Measurements from ENCODE around the gene OTOF. TPM values are rescaled to one million over a fixed set of nuclear protein-coding genes. Genes with fewer than 3 reads are reported as not detected.

OTOF gene
- total RNA-seq, 1 experiment from 2014 or later = not detected

DNA sequence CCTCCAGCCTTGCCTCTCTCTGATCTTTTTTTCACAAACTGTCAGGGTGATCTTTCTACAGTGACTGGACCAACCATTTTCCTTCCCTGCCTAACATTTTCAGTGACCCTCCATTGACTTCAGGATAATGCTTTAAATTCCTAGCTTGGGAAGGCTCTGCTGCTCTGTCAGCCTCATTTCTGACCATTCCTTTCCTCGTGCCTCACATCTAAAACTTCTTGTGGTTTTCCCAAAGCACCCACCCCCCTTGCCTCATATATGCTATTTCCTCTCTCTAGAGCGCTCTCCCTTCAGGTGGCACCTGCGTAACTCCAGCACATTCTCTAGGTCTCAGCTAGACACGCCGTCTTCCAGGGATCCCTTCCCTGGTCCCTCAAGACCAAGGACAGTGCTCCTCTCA lies 39.0 kb downstream of the OTOF start:
- DNase-seq (ENCODE audit: low read depth) = no peak
- in situ Hi-C loops (cut with HindIII; ENCODE audit: low pct_unique_long_range_greater_than_20kb, low sequenced_read_pairs) = no loop called here

DNA sequence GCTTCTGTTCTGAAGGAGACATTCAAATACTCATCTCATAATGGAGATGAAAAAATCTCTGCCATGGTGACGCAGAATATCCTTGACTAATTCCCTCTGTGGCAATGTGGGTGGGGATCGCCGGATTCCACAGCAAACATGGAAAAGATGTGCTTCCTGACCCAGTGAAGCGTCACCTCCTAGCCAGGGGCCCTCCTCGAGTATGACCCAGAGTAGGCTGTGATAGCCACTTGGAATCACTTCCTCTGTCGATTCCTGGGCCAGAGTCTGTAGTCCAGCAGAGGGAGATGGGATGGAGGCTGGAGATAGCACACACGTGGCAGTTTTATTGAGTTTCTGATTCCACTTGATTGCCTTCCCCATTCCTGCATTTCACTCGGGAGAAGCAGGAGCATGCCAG lies 39.4 kb downstream of the OTOF start:
- in situ Hi-C loops (cut with HindIII; ENCODE audit: low pct_unique_long_range_greater_than_20kb, low sequenced_read_pairs) = no loop called here
- peak; percentile 78 for DNase-seq (ENCODE audit: low read depth)

DNA sequence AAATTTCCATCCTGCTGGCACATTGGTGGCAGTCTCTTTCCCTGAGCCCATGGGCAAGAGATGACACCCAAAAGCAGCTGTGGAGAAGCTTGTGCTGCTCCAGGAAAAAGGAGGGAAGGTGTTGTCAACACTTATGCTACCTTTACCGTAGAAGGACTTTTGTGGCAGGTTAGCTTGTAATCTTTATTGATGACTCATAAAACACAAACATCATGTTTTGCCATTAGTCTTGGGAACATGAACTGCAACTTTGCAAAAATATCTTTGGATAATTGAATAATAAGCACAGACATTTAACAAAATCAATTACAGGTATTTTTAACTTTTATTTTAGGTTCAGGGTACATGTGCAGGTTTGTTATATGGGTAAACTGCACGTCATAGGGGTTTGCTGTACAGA lies 42.8 kb downstream of the OTOF start:
- DNase-seq (ENCODE audit: low read depth) = no peak
- in situ Hi-C loops (cut with HindIII; ENCODE audit: low pct_unique_long_range_greater_than_20kb, low sequenced_read_pairs) = no loop called here

DNA sequence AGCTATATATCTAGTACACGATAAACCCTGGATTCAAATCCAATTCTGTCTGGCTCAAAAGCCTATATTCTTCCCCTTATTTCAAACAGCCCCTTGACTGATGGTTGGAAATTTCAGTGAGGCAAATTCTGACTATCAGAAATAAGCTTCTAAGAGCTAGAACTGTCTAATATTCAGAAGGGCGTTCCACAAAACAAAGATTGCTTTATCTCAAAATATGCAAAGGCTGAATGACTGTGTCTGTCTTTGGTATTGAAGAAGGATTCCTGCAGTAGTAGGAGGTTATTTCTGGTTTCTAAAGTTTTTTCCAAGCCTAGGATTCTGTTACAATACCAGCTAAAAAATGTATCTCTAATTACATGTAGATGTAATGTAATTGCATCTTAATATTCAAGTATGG lies 45.1 kb downstream of the OTOF start:
- in situ Hi-C loops (cut with HindIII; ENCODE audit: low pct_unique_long_range_greater_than_20kb, low sequenced_read_pairs) = no loop called here
- no peak for DNase-seq (ENCODE audit: low read depth)

DNA sequence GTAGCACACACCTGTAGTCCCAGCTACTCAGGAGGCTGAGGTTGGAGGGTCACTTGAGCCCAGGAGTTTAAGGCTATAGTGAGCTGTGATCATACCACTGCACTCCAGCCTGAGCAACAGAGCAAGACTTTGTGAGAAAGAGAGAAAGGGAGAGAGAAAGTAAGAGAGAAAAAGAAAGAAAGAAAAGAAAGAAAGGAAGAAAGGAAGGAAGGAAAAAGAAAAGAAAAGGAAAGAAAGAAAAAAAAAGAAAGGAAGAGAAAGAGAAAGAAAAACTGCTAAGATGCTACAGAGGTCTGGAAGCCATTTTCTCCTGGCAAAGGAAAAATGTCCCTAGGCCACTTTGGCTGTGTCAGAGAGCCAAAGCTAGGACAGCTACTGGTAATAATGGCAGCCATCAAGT lies 45.6 kb downstream of the OTOF start:
- DNase-seq (ENCODE audit: low read depth) = no peak
- in situ Hi-C loops (cut with HindIII; ENCODE audit: low pct_unique_long_range_greater_than_20kb, low sequenced_read_pairs) = no loop called here

DNA sequence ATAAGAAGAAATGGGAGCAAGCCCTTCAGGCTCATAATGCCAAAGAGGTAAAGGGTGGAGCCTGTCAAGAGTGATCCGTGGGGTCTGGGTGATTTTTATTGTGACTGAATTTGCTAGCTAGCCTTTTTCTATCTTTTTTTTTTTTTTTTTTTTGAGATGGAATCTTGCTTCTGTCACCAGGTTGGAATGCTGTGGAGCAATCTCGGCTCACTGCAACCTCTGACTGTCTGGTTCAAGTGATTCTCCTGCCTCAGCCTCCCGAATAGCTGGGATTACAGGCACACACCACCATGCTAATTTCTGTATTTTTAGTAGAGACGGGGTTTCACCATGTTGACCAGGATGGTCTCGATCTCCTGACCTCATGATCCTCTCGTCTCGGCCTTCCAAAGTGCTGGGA lies 47.1 kb downstream of the OTOF start:
- in situ Hi-C loops (cut with HindIII; ENCODE audit: low pct_unique_long_range_greater_than_20kb, low sequenced_read_pairs) = no loop called here
- no peak for DNase-seq (ENCODE audit: low read depth)

DNA sequence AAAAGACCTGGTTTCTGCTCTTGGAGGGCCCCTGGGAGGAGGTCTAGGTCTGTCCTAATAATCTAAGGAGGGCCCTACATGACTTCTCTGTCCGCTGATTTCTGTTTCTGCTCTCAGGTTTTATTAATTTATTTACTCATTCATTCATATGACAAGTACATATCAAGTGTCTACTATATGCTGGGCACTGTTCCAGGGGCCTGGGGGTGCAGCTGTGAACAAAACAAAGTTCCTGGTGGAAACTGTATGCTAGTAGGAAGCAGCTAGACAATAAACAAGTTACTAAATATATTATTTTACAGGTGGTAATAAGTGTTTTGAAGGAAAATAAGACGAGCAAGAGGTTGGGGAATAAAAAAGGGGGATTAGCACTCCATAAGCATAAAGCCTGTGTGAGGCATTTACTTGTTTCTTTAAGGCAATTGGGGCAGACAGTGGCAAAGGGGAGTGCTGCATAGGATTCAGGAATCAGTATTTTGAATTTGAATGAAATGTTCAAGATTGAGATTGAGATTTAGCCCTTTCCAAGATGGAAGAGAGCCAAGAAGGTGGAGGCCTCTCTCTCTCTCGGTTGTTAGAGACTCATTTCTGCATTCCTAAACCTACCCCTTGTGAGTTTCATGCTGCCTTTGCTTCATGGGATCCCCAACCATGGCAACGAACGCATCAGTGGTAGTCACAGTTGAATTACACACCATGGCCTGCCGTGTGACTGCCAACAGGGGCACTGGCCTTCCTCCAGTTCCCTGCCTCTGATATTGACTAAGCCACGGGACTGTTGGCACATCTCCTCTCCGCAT lies 47.9 kb downstream of the OTOF start:
- no peak for DNase-seq (ENCODE audit: low read depth)
- in situ Hi-C loops (cut with HindIII; ENCODE audit: low pct_unique_long_range_greater_than_20kb, low sequenced_read_pairs) = no loop called here

DNA sequence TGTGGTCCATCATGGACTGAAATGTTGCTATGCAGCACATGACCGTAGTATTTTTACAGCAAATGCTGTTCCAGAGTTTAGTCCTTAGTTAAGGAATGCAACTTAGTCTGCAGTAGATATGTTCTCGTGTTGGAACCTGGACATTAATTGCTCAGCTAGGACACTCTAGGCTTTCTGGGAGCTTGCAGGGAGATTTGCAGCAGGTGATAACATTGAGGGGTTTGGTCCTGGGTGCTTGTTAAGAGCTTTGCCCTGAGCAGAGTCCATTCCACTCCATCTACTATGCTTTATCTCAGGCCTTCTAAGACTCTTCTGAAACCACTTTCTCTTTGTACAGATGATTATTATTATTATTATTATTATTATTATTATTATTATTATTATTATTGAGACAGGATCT lies 49.1 kb downstream of the OTOF start:
- DNase-seq (ENCODE audit: low read depth) = no peak
- in situ Hi-C loops (cut with HindIII; ENCODE audit: low pct_unique_long_range_greater_than_20kb, low sequenced_read_pairs) = no loop called here

DNA sequence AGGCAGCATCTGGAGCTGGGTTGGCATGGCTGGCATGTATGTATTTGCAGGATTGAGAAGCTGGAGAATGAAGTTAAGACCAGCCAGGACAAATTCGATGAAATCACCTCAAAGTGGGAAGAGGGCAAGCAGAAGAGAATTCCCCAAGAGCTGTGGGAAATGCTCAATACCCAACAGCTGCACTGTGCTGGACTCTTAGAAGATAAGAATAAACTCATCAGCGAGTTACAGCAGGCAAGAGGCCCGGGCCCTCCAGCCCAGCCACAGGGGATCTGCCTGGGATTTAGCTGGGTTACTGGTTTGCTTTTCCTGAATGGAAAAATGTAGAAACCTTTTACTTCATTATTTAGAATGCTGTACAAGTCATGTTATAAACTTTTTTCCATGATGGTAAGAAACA lies 53.7 kb downstream of the OTOF start:
- DNase-seq (ENCODE audit: low read depth) = no peak
- in situ Hi-C loops (cut with HindIII; ENCODE audit: low pct_unique_long_range_greater_than_20kb, low sequenced_read_pairs) = no loop called here

DNA sequence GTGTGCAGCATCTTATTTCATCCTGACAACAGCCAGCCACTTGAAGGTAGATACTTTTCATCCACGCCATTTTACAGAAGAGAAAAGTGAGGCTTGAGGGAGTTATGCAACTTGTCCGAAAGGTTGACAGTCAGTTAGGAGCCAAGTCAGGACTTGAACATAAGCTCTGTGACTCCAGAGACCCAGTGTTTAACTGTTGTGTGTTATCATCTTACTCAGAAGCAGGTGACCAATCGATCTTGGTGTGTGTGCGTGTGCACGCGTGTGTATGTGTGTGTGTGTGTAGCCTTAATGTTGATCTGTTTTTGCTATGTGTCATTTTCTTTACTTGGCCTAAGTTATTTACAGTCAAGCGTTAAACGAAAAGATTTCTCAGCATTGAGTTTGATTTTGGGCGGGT lies 54.2 kb downstream of the OTOF start:
- in situ Hi-C loops (cut with HindIII; ENCODE audit: low pct_unique_long_range_greater_than_20kb, low sequenced_read_pairs) = no loop called here
- no peak for DNase-seq (ENCODE audit: low read depth)

DNA sequence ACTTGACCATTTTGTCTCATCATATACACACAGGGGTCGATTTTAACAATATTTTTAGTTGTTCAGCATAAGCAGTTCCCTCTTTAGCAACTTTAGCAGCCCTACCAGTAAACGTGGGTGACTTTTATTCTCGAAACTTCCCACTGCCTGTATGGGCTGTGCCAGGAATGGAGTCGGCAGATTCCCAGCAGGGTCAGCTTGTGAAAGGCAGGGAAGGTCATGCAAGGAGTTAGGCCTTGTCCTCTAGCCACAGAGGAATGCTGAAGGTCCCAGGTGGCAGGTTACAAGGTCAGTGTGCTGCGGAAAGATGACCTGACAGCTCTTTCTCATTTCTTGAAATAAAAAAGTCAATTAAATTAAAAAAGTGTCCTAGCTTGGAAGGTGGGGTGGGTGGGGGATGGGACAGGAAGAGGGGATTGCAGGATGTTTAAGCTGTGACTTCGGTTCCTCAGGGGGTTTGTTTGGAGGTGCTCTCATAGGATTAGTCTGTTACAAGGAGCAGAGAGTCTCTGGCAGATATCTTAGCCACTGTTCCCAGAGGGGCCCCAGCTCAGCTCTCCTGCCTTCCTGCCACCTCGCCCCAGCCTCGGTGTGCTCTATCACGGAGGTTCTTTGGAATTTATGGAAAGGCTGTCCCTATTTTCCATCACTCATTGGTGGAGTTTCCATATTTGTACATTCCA lies 54.8 kb downstream of the OTOF start:
- no peak for DNase-seq (ENCODE audit: low read depth)
- in situ Hi-C loops (cut with HindIII; ENCODE audit: low pct_unique_long_range_greater_than_20kb, low sequenced_read_pairs) = no loop called here

DNA sequence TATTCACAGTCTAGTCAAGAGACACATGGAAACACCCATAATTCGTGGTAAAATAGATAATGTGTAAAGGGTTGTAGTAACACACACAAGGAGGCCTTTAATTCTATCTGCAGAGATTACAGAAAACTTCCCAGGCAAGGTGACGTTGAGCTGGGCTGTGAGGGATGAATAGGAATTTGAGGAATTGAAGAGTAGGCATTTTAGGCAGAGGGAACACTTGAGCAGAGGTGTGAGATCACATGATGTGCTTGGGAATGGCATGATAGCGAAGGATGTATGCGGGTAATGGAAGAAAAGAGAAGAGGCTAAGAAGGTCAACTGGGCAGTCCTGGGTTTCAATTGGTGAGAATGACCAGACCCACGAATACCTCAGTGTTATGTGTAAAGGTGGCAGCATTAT lies 56.0 kb downstream of the OTOF start:
- in situ Hi-C loops (cut with HindIII; ENCODE audit: low pct_unique_long_range_greater_than_20kb, low sequenced_read_pairs) = no loop called here

DNA sequence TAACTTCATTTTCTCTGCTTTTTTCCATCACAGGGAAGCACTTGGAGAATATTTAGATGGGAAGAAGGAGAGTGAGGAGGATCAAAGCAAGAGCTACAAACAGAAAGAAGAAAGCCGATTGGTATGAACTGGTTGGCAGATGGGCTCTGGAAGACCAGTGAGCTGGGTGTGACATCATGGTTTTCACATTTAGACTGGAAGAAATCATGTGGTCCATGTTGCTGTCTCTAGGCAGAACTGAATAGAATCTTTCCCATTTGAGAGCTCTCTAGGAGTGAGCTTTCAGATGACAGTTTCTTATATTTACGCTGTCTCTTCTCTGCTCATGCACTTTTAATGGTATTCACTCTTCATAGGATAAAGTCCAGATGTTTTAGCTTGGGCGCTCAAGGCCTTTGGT lies 63.6 kb downstream of the OTOF start:
- DNase-seq (ENCODE audit: low read depth) = no peak
- in situ Hi-C loops (cut with HindIII; ENCODE audit: low pct_unique_long_range_greater_than_20kb, low sequenced_read_pairs) = no loop called here

More for the DNA sequence above, 56.0 kb downstream of the OTOF start:
- no peak for DNase-seq (ENCODE audit: low read depth)

DNA sequence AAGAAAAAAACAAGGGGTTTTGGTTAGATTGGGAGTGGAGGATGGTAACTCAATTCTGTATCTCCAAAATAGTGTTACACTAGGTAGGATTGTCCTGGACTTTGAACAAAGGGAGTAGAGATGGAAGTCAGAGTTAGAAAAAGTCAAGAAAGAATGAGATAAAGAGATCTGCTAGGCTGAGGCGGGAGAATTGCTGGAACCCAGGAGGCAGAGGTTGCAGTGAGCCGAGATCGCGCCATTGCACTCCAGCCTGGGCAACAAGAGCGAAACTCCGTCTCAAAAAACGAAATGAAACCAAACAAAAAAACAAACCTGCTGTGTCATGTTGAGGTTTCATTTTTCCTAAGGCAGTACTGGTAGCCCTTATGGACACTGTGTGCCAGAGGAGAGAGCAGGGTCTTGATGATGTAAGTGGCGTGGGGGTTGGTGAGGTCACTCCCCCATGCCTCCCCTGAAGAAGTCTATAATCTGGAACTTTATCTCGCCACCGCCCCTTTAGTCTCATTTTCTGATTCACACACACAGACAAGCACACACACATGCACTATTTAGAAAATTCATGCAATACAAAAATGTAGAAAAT lies 65.7 kb downstream of the OTOF start:
- in situ Hi-C loops (cut with HindIII; ENCODE audit: low pct_unique_long_range_greater_than_20kb, low sequenced_read_pairs) = no loop called here
- peak; percentile 66 for DNase-seq (ENCODE audit: low read depth)

DNA sequence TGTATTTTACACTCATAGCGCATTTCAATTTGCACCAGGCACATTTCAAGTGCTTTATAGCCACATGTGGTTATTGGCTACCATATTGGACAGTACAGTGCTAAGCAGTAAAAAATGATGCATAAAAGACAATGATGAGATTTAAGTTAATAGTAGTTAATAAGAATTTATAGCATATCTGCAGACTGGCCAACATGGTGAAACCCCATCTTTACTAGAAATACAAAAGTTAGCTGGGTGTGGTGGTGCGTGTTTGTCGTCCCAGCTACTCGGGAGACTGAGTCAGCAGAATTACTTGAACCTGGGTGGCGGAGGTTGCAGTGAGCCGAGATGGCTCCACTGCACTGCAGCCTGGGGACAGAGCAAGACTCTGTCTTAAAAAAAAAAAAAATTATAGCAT lies 66.5 kb downstream of the OTOF start:
- in situ Hi-C loops (cut with HindIII; ENCODE audit: low pct_unique_long_range_greater_than_20kb, low sequenced_read_pairs) = no loop called here

DNA sequence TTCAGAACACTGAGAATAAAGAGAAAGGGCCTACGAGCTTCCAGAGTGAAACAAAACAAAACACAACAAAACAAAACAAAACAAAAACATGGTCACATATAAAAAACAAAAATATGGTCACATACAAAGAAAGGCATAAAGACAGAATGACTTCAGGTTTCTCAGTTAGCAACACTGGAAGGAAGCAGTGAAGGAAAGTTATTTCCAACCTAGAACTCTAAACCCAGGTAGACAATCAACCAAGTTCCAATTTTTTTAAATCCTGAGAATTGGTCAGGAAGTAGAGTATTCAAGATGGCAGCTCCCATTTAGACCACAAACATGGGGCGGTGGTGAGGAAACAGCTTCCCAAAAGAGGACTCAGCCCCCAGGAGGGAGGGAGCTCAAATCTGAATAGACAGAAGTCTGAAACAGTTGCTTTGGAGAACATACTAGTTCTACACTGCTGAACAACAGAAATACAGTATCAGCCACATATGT lies 67.1 kb downstream of the OTOF start:
- DNase-seq (ENCODE audit: low read depth) = no peak
- in situ Hi-C loops (cut with HindIII; ENCODE audit: low pct_unique_long_range_greater_than_20kb, low sequenced_read_pairs) = no loop called here

More for the DNA sequence above, 66.5 kb downstream of the OTOF start:
- no peak for DNase-seq (ENCODE audit: low read depth)

DNA sequence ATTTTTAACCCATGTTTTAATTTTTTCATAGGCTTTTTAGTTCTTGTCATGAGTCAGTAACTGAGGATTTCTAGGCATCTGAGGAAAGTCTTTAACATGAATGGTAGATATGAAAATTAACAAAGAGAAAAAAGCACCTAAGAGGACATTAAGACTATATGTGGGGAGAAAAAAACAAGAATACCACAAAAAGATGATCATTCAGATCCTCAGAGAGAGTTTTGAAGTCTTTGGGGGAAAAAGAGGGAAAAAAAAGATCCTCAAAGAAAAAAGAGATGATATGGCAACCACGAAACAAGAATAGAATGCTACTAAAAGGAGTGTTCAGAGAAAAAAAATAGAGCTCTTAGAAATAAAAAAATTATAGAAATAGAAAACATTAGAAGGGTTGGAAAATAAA lies 68.1 kb downstream of the OTOF start:
- DNase-seq (ENCODE audit: low read depth) = no peak
- in situ Hi-C loops (cut with HindIII; ENCODE audit: low pct_unique_long_range_greater_than_20kb, low sequenced_read_pairs) = no loop called here

DNA sequence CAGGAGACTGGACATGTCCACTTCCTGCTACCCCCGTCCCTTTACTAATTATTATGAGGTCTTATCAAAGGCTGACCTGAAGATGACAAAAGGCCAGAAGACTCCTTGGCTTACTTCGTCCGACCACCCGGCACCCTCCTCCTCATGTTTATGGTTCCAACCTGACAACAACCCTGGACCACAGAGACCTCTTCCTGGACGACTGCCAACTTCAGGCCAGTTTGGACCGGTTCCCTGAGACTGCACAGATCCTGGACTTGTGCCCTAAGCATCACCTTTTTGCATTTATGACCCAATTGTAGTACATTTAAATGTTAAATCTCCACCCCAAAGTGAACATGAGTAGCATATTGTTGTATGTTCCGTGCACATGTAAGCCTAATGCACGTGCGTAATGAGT lies 70.4 kb downstream of the OTOF start:
- DNase-seq (ENCODE audit: low read depth) = no peak
- in situ Hi-C loops (cut with HindIII; ENCODE audit: low pct_unique_long_range_greater_than_20kb, low sequenced_read_pairs) = no loop called here

Data from Caki2 (cell line).